Fibroblast of peridontal ligament (primary cell): Measurements from ENCODE around the gene ENOX2.

Source experiments
- DNase-seq: peaks from one replicate; pipeline ENCODE4 v3.0.0-alpha.2; 2010; ENCODE audit errors: extremely low read depth

ENOX2 gene

GRCh38 chrX:130884627-130885026 is 18.4 kb downstream of the ENOX2 start:
- no peak for DNase-seq

- no peak for DNase-seq
These were observed 23.1 kb downstream of the ENOX2 start for GRCh38 chrX:130879869-130880268.

GRCh38 chrX:130878350-130879341 is 24.4 kb downstream of the ENOX2 start:
- DNase-seq = peak; percentile 91

- DNase-seq = peak; percentile 29
These were observed 25.1 kb downstream of the ENOX2 start for GRCh38 chrX:130877892-130878341.

- DNase-seq = no peak
These were observed 26.8 kb downstream of the ENOX2 start for GRCh38 chrX:130876226-130876625.

- DNase-seq = peak; percentile 58
These were observed 28.3 kb downstream of the ENOX2 start for GRCh38 chrX:130874751-130875150.

GRCh38 chrX:130869239-130869638 is 33.8 kb downstream of the ENOX2 start:
- DNase-seq = no peak

- no peak for DNase-seq
These were observed 41.5 kb downstream of the ENOX2 start for GRCh38 chrX:130861462-130861861.

GRCh38 chrX:130857207-130857606 is 45.8 kb downstream of the ENOX2 start:
- no peak for DNase-seq

- DNase-seq = no peak
These were observed 51.4 kb downstream of the ENOX2 start for GRCh38 chrX:130851569-130851968.

GRCh38 chrX:130848763-130849162 is 54.2 kb downstream of the ENOX2 start:
- DNase-seq = no peak

- DNase-seq = no peak
These were observed 56.3 kb downstream of the ENOX2 start for GRCh38 chrX:130846746-130847145.

GRCh38 chrX:130841776-130842175 is 61.2 kb downstream of the ENOX2 start:
- DNase-seq = no peak

GRCh38 chrX:130840345-130840744 is 62.7 kb downstream of the ENOX2 start:
- no peak for DNase-seq

GRCh38 chrX:130836447-130836846 is 66.6 kb downstream of the ENOX2 start:
- no peak for DNase-seq

- no peak for DNase-seq
These were observed 68.2 kb downstream of the ENOX2 start for GRCh38 chrX:130834830-130835229.

- no peak for DNase-seq
These were observed 68.9 kb downstream of the ENOX2 start for GRCh38 chrX:130834149-130834548.

- DNase-seq = no peak
These were observed 71.7 kb downstream of the ENOX2 start for GRCh38 chrX:130831347-130831722.

- DNase-seq = no peak
These were observed 72.2 kb downstream of the ENOX2 start for GRCh38 chrX:130830599-130831346.

- DNase-seq = no peak
These were observed 73.2 kb downstream of the ENOX2 start for GRCh38 chrX:130829526-130830515.

- no peak for DNase-seq
These were observed 74.4 kb downstream of the ENOX2 start for GRCh38 chrX:130828641-130829040.
